B cell (primary cell): ENCODE data around the gene BIVM.

Experiments used
- CTCF ChIP-seq: fragments of 200-600 bp; IDR thresholded peaks from one replicate; pipeline ENCODE4 v1.8.0; 2022; ENCODE audit warnings: antibody characterized with exemption, mild to moderate bottlenecking
- EZH2 ChIP-seq: IDR thresholded peaks from 2 replicates; pipeline ENCODE4 v1.6.1; 2012; ENCODE audit warnings: borderline replicate concordance, low read depth, mild to moderate bottlenecking, moderate library complexity, low read length; ENCODE audit not compliant: insufficient read depth, poor library complexity, severe bottlenecking

- no peak for TF ChIP-seq CTCF
- no peak for TF ChIP-seq EZH2
Observed at GRCh38 chr13:102770435-102770834, 28.5 kb upstream of the BIVM start.
